HG03039 (cell line): Measurements from ENCODE around the gene SRSF4.

Experiments
- ATAC-seq: cut with Tn5 transposase; IDR thresholded peaks from one replicate; pipeline ENCODE4 v1.9.1; 2021; ENCODE audit warnings: mild to moderate bottlenecking, moderate library complexity; ENCODE audit not compliant: unreplicated experiment

Gene SRSF4

GRCh38 chr1:29201595-29202051 is 19.9 kb upstream of the SRSF4 start:
- ATAC-seq = no peak

GRCh38 chr1:29200906-29201594 is 19.4 kb upstream of the SRSF4 start:
- ATAC-seq = no peak

- ATAC-seq = no peak
These were observed 16.3 kb upstream of the SRSF4 start for GRCh38 chr1:29197993-29198392.

- no peak for ATAC-seq
These were observed 15.9 kb upstream of the SRSF4 start for GRCh38 chr1:29197590-29197924.

GRCh38 chr1:29196863-29197589 is 15.3 kb upstream of the SRSF4 start:
- ATAC-seq = no peak

- no peak for ATAC-seq
These were observed 14.2 kb upstream of the SRSF4 start for GRCh38 chr1:29195881-29196291.

GRCh38 chr1:29193879-29194455 is 12.3 kb upstream of the SRSF4 start:
- no peak for ATAC-seq

GRCh38 chr1:29190718-29191117 is 9.0 kb upstream of the SRSF4 start:
- no peak for ATAC-seq

- ATAC-seq = no peak
These were observed 5.0 kb upstream of the SRSF4 start for GRCh38 chr1:29186707-29187106.

- no peak for ATAC-seq
These were observed 4.6 kb upstream of the SRSF4 start for GRCh38 chr1:29186252-29186651.

GRCh38 chr1:29183287-29183686 is 1.6 kb upstream of the SRSF4 start:
- no peak for ATAC-seq

GRCh38 chr1:29180497-29181412 is 945 bp downstream of the SRSF4 start:
- ATAC-seq = no peak

GRCh38 chr1:29179641-29180184 is 2.0 kb downstream of the SRSF4 start:
- ATAC-seq = no peak

GRCh38 chr1:29177022-29177705 is 4.5 kb downstream of the SRSF4 start:
- no peak for ATAC-seq

GRCh38 chr1:29176576-29176975 is 5.1 kb downstream of the SRSF4 start:
- no peak for ATAC-seq

GRCh38 chr1:29172415-29172939 is 9.2 kb downstream of the SRSF4 start:
- ATAC-seq = no peak

GRCh38 chr1:29171521-29171920 is 10.2 kb downstream of the SRSF4 start:
- ATAC-seq = no peak

- no peak for ATAC-seq
These were observed 10.6 kb downstream of the SRSF4 start for GRCh38 chr1:29171089-29171488.

GRCh38 chr1:29169976-29170375 is 11.7 kb downstream of the SRSF4 start:
- ATAC-seq = no peak

- no peak for ATAC-seq
These were observed 13.8 kb downstream of the SRSF4 start for GRCh38 chr1:29167904-29168303.
